Measurements from ENCODE around the gene KLF16. TPM values are rescaled to one million over a fixed set of nuclear protein-coding genes. Genes with fewer than 3 reads are reported as not detected.
A peak's percentile ranks its signal among the peaks of the same experiment; 100 is the strongest.

KLF16 gene
- total and polyA plus RNA-seq, 9 of the 15 experiments (the other 6 are each of a cell fraction or from before 2014, with no cell fraction given) = 0.04 to 60.4 (median 6.8) TPM

DNA sequence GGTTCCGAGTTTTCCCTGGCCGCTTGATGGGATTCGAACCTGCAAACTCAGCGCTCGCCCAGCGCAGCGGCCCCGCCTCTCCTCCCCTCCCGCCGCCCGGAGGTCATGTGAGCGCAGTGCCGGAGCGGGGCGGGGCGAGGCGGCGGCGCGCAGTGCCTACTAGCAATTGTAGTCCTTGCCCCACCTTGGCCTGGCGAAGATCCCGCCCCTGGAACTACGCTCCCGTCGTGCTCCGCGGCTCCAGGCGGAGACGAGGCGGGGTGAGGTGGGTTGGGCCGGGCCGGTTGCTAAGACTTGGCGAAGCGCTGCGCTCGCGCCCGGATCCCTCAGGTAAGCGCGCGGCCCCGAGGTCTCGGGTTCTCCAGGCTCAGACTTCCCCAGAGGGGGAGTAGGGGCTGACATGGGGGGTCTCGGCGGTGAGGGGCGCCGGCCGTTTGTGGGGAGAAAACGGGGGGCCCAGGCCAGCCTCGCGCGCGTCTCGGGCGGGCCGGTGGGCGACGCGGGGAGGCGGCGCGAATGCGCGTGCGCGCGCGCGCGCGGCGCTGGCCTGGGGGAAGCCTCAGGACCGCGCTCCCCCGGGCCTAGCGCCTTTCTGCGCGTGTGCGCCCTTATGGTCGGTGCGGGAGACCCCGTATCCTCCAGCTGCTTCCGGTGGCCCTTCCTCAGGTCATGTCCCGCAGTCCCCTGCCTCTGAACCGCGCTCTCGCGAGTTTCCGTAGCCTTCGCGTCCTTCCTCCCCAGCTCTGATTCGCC, 41.9 kb upstream of the KLF16 start, which contains the start of the genes ADAT3 and SCAMP4 (continued):
- no peak for TF ChIP-seq CHD1 (IDR thresholded peaks at IDR 0.05; ENCODE audit: low read length)
- no peak for TF ChIP-seq ZNF282 (CRISPR knock-in tag; IDR thresholded peaks at IDR 0.05)
- TF ChIP-seq NCOA2 (IDR thresholded peaks at IDR 0.05; ENCODE audit: partially characterized antibody in 2 of 2) = no peak
- TF ChIP-seq MYC (IDR thresholded peaks at IDR 0.05; ENCODE audit: low read depth, low read length) = peak; percentile 45
- no peak for TF ChIP-seq MYC (CRISPR knock-in tag; IDR thresholded peaks at IDR 0.05; ENCODE audit: borderline replicate concordance, low read depth)
- TF ChIP-seq CTBP1 (IDR thresholded peaks at IDR 0.05; ENCODE audit: borderline replicate concordance) = peak; percentile 92
- no peak; the same call in 1 of the 2 replicates for TF ChIP-seq ZNF707 (CRISPR knock-in tag; conservative IDR thresholded peaks at IDR 0.05)
- TF ChIP-seq KLF1 (tag; IDR thresholded peaks at IDR 0.05) = no peak; the same call in 1 of the 2 replicates
- TF ChIP-seq, protein P1, sequence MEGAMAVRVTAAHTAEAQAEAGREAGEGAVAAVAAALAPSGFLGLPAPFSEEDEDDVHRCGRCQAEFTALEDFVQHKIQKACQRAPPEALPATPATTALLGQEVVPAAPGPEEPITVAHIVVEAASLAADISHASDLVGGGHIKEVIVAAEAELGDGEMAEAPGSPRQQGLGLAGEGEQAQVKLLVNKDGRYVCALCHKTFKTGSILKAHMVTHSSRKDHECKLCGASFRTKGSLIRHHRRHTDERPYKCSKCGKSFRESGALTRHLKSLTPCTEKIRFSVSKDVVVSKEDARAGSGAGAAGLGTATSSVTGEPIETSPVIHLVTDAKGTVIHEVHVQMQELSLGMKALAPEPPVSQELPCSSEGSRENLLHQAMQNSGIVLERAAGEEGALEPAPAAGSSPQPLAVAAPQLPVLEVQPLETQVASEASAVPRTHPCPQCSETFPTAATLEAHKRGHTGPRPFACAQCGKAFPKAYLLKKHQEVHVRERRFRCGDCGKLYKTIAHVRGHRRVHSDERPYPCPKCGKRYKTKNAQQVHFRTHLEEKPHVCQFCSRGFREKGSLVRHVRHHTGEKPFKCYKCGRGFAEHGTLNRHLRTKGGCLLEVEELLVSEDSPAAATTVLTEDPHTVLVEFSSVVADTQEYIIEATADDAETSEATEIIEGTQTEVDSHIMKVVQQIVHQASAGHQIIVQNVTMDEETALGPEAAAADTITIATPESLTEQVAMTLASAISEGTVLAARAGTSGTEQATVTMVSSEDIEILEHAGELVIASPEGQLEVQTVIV (CRISPR knock-in tag; IDR thresholded peaks at IDR 0.05; ENCODE audit: borderline replicate concordance) = no peak
- TF ChIP-seq POLR2A (conservative IDR thresholded peaks at IDR 0.05) = peak; percentile 83
- no peak for TF ChIP-seq SRSF7 (optimal IDR thresholded peaks at IDR 0.05; ENCODE audit: low read depth, low read length)
- TF ChIP-seq, protein P2, sequence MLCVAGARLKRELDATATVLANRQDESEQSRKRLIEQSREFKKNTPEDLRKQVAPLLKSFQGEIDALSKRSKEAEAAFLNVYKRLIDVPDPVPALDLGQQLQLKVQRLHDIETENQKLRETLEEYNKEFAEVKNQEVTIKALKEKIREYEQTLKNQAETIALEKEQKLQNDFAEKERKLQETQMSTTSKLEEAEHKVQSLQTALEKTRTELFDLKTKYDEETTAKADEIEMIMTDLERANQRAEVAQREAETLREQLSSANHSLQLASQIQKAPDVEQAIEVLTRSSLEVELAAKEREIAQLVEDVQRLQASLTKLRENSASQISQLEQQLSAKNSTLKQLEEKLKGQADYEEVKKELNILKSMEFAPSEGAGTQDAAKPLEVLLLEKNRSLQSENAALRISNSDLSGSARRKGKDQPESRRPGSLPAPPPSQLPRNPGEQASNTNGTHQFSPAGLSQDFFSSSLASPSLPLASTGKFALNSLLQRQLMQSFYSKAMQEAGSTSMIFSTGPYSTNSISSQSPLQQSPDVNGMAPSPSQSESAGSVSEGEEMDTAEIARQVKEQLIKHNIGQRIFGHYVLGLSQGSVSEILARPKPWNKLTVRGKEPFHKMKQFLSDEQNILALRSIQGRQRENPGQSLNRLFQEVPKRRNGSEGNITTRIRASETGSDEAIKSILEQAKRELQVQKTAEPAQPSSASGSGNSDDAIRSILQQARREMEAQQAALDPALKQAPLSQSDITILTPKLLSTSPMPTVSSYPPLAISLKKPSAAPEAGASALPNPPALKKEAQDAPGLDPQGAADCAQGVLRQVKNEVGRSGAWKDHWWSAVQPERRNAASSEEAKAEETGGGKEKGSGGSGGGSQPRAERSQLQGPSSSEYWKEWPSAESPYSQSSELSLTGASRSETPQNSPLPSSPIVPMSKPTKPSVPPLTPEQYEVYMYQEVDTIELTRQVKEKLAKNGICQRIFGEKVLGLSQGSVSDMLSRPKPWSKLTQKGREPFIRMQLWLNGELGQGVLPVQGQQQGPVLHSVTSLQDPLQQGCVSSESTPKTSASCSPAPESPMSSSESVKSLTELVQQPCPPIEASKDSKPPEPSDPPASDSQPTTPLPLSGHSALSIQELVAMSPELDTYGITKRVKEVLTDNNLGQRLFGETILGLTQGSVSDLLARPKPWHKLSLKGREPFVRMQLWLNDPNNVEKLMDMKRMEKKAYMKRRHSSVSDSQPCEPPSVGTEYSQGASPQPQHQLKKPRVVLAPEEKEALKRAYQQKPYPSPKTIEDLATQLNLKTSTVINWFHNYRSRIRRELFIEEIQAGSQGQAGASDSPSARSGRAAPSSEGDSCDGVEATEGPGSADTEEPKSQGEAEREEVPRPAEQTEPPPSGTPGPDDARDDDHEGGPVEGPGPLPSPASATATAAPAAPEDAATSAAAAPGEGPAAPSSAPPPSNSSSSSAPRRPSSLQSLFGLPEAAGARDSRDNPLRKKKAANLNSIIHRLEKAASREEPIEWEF (CRISPR knock-in tag; IDR thresholded peaks at IDR 0.05) = no peak
- TF ChIP-seq ZNF766 (CRISPR knock-in tag; conservative IDR thresholded peaks at IDR 0.05) = peak; percentile 93
- no peak for TF ChIP-seq RBM39 (optimal IDR thresholded peaks at IDR 0.05; ENCODE audit: low read depth, low read length)
- no peak for TF ChIP-seq SMARCA5 (IDR thresholded peaks at IDR 0.05)
- TF ChIP-seq MYBL2 (IDR thresholded peaks at IDR 0.05; ENCODE audit: low read depth) = no peak
- no peak for TF ChIP-seq MYBL2 (CRISPR knock-in tag; IDR thresholded peaks at IDR 0.05; ENCODE audit: borderline replicate concordance)
- TF ChIP-seq ATF7 (IDR thresholded peaks at IDR 0.05) = peak; percentile 81
- TF ChIP-seq ZNF184 (CRISPR knock-in tag; IDR thresholded peaks at IDR 0.05) = no peak
